ENCODE measurements around the gene TRAPPC3.

TRAPPC3 gene

DNA sequence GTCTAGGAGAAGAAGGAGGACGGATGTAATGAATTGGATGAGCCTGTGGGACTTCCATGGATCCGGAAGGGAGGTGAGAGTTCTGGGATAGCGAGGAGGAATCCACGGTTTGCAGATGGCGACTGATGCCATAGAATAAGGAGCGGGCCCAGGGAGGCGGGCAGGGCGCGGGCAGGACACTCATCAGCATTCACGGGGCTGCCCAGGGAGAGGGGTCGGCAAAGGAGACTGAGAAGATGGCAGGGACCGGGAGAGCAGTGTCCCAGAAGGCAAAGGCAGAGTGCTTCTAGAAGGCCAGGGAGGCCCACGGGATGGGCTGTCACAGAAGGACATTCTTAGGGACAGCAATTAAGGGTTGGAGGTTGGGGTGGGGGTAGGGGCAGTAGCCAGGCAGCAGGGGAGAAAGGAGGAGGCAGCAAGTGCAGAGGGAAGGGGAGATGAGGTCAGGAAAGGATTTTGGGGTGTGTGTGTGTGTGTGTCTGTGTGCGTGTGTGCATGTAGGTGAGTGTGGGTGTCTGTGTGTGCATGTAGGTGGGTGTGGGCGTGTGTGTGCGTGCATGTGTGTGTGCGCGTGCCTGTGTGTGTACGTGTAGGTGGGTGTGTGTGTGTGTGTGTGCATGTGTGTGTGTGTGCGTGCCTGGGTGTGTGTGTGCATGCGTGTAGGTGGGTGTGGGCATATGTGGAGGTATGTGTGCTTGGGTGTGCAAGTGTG, 23.1 kb downstream of the TRAPPC3 start:
- no peak overlapping the region for H3K27ac Mint-ChIP-seq
- H3K4me1 Mint-ChIP-seq, result peaks cover 38% of the 10 kb centered on the region
- H3K36me3 Mint-ChIP-seq, result no peaks in the 10 kb centered on the region
- H3K9me3 Mint-ChIP-seq, result no peaks in the 10 kb centered on the region
- no peak for ATAC-seq
- no peak overlapping the region for H3K4me3 Mint-ChIP-seq
- H3K27me3 Mint-ChIP-seq, result peaks cover 26% of the 10 kb centered on the region

DNA sequence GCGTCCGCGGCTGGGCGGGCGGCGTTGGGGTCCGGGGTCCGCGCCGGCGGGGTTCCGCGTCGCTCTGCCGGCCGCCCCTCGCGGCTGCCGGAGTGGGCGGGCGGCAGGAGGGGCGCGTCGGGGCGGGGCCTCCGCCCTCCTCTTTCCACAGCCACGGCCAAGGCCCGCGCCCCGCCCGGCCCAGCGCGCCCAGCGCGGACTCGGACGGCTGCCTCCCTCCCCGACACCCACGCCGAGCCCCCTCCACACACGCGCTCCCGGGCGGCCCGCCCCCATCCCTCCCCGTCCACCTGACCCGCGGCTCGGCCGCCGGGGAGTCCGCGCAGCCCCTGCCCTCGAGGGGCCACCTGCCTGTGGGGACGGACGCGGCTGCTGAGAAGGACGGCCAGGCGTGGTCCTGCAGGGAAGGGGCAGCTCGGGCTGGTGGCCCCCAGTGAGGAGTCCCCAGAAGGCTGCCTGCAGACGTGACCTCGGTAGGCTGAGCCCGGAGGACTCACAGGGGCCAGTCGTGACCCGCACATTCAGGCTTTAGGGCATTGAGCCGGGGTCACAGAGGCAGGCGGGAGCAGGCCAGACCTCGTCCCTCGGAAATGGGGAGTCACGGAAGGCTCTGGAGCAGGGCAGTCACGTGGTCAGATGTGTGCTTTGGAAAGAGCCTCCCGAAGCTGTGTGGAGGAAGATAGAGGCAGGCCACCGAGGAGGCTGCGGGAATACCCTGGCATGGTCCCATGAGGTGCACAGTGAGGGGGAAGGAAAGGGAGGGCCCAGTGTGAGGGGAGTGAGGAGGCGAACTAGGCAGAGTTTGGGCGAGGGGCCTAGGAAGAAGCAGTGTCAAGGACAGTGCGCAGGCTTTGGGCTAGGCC, 23.9 kb downstream of the TRAPPC3 start, which contains the start of gene COL8A2:
Gene COL8A2 (minus strand): TSS at position 94 of the 863 bp plus-strand sequence. CDS start 24,980 bp downstream, outside the sequence.
- Mint-ChIP-seq H3K36me3 (no peaks in the 10 kb centered on the region), H3K4me1 (peaks cover 38% of the 10 kb centered on the region), H3K27me3 (peaks cover 26% of the 10 kb centered on the region), H3K9me3 (no peaks in the 10 kb centered on the region), H3K27ac (no peak within 1 kb of the TSS), H3K4me3 (peak within 1 kb of the TSS; percentile 67)
- ATAC-seq, result peak; percentile 35

- no peak for ATAC-seq
- H3K27me3 Mint-ChIP-seq, result peaks cover 26% of the 10 kb centered on the region
- H3K4me3 Mint-ChIP-seq, result peak overlapping the region; percentile 67
- no peaks in the 10 kb centered on the region for H3K9me3 Mint-ChIP-seq
- no peak overlapping the region for H3K27ac Mint-ChIP-seq
- H3K36me3 Mint-ChIP-seq, result no peaks in the 10 kb centered on the region
- peaks cover 38% of the 10 kb centered on the region for H3K4me1 Mint-ChIP-seq
Observed at GRCh38 chr1:36124404-36125128, 24.7 kb downstream of the TRAPPC3 start.

DNA sequence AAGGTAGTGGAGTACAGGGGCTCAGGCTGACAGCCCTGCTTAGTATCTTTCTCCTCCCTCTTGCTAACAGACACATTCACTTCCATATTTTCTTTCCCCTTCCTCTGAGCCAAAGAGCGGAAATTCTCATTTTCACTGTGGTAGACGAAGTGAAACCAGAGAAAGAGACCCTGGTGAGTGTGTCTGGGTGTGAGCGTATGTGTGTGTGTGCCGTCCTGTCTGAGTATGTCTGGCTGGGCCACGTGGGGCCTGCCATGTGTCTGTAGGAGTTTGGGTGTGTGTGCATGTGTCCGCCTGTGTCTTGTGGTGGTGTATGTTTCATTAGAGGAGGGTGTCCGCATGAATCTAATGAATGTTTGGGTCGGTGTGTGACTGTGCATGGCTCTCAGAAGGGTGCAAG, 25.9 kb downstream of the TRAPPC3 start:
- no peaks in the 10 kb centered on the region for H3K36me3 Mint-ChIP-seq
- H3K27me3 Mint-ChIP-seq, result peaks cover 26% of the 10 kb centered on the region
- ATAC-seq, result peak; percentile 87
- peak overlapping the region; percentile 32 for H3K4me3 Mint-ChIP-seq
- peak overlapping the region; percentile 71 for H3K27ac Mint-ChIP-seq
- peaks cover 38% of the 10 kb centered on the region for H3K4me1 Mint-ChIP-seq
- no peaks in the 10 kb centered on the region for H3K9me3 Mint-ChIP-seq

- Mint-ChIP-seq H3K9me3 (no peaks in the 10 kb centered on the region), H3K27ac (peak overlapping the region; percentile 71), H3K4me3 (peak overlapping the region; percentile 32), H3K36me3 (no peaks in the 10 kb centered on the region), H3K27me3 (peaks cover 26% of the 10 kb centered on the region), H3K4me1 (peaks cover 38% of the 10 kb centered on the region)
- ATAC-seq, result no peak
Observed at GRCh38 chr1:36122062-36123030, 26.9 kb downstream of the TRAPPC3 start.

DNA sequence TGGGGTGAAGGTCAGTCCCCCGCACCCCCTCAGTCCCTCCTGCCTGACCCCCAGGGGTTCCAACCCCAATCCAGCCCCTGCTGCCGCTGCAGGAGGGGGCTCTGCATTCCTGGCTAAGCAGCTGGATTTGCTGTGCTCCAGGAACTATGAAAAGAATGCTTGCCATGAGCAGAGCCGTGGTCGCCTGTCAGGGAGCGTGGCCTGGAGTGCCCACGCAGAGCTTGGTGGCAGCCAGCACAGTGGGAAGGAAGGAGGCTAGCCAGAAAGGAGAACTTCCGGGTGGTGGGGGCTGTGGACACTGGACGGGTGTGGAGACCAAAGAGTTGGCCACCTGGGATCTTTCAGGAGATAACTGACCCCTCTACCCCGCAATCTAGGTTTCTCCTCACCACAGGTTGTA, 29.8 kb downstream of the TRAPPC3 start:
- ATAC-seq, result no peak
- Mint-ChIP-seq H3K9me3 (no peaks in the 10 kb centered on the region), H3K27ac (no peak overlapping the region), H3K4me1 (peaks cover 23% of the 10 kb centered on the region), H3K36me3 (no peaks in the 10 kb centered on the region), H3K27me3 (peaks cover 6% of the 10 kb centered on the region), H3K4me3 (no peak overlapping the region)

GRCh38 chr1:36118447-36119204, 30.7 kb downstream of the TRAPPC3 start:
- Mint-ChIP-seq H3K4me1 (peaks cover 15% of the 10 kb centered on the region), H3K27me3 (no peaks in the 10 kb centered on the region), H3K9me3 (no peaks in the 10 kb centered on the region), H3K4me3 (no peak overlapping the region), H3K36me3 (no peaks in the 10 kb centered on the region), H3K27ac (no peak overlapping the region)
- ATAC-seq, result no peak

DNA sequence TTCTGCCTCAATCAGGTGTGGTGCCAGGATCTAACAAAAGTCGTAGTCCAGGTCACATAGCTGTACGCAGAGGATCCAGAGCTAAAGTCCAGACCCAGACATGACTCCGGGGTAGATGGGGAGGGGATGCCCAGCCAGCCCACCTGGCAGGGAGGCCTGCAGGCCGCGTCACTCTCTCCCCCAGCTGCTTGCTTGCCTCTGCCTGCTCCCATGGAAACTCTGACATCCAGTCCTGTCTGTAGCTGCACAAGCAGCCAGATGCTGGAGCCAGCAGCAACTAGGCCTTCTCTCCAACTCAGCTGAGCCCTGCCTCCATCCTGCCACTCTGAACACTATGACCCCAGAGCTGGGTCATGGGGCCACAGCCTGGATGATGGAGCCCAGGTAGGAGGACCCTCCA, 32.4 kb downstream of the TRAPPC3 start:
- Mint-ChIP-seq H3K9me3 (no peaks in the 10 kb centered on the region), H3K27ac (no peak overlapping the region), H3K4me1 (no peaks in the 10 kb centered on the region), H3K36me3 (no peaks in the 10 kb centered on the region), H3K27me3 (no peaks in the 10 kb centered on the region), H3K4me3 (no peak overlapping the region)
- no peak for ATAC-seq

DNA sequence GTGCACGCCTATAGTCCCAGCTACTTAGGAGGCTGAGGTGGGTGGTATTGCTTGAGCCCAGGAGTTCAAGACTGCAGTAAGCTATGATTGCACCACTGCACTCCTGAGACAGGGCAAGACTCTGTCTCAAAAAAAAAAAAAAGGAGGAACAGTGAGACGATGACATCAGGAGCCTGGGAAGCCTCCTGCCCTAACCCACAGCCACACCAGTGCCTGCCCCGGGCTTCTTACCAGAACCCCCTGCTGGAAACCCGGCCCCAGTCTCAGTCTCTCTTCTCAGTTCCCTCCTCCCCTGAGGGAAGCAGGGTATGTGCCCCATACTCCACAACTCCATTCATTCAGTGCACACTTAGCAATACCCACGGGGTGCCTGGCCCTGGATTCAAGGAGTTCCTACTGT, 33.4 kb downstream of the TRAPPC3 start:
- Mint-ChIP-seq H3K36me3 (no peaks in the 10 kb centered on the region), H3K4me1 (no peaks in the 10 kb centered on the region), H3K27ac (no peak overlapping the region), H3K27me3 (no peaks in the 10 kb centered on the region), H3K9me3 (no peaks in the 10 kb centered on the region), H3K4me3 (no peak overlapping the region)
- no peak for ATAC-seq

DNA sequence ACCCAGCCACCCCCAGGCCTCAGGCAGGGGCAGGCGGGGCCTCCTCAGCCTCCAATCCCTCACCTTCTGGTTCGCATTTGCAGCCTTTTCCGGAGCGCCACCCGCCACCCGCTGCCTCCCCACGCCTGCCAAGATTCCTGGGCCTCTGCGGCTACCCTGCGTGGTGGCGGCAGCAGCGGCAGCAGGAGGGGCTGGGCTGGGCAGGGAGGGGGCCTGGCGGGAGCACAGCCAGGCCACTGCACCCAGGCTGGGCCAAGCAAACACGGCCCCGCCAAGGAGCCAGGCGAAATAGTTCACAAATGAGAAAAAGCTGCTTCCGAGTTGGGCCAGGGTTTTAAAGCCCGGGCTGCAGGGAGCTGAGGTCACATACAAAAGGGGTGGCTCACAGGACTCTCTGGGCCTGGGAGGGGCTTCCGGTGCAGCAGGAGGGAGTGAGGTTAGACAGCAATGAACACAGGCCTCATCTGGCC, 34.1 kb downstream of the TRAPPC3 start:
- no peak overlapping the region for H3K4me3 Mint-ChIP-seq
- no peak overlapping the region for H3K27ac Mint-ChIP-seq
- no peak for ATAC-seq
- H3K4me1 Mint-ChIP-seq, result no peaks in the 10 kb centered on the region
- no peaks in the 10 kb centered on the region for H3K27me3 Mint-ChIP-seq
- H3K36me3 Mint-ChIP-seq, result no peaks in the 10 kb centered on the region
- H3K9me3 Mint-ChIP-seq, result no peaks in the 10 kb centered on the region

GRCh38 chr1:36114371-36114770, 34.9 kb downstream of the TRAPPC3 start:
- H3K27ac Mint-ChIP-seq, result no peak overlapping the region
- H3K9me3 Mint-ChIP-seq, result no peaks in the 10 kb centered on the region
- H3K36me3 Mint-ChIP-seq, result no peaks in the 10 kb centered on the region
- H3K4me3 Mint-ChIP-seq, result no peak overlapping the region
- H3K4me1 Mint-ChIP-seq, result no peaks in the 10 kb centered on the region
- no peaks in the 10 kb centered on the region for H3K27me3 Mint-ChIP-seq
- ATAC-seq, result no peak

DNA sequence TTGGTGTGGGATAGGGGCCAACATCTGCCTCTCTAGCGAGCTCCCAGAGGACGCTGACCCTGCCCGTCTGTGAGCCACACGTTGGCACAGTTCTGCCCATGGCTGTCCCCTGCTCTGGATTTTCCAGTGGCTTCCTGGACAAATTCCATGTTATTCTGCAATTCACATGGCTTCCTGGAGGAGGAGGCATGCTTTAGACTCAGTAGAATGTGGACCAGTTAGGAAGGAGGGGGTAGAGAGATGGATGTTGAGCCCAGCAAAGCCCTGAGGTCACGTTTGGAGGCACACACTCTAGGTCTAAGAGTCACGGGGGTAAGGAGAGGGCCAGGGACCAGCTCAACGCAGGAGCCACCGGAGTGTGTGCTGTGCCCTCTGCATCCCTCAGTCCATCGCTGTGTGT, 36.5 kb downstream of the TRAPPC3 start:
- no peaks in the 10 kb centered on the region for H3K36me3 Mint-ChIP-seq
- H3K27me3 Mint-ChIP-seq, result no peaks in the 10 kb centered on the region
- no peaks in the 10 kb centered on the region for H3K9me3 Mint-ChIP-seq
- no peaks in the 10 kb centered on the region for H3K4me1 Mint-ChIP-seq
- no peak overlapping the region for H3K4me3 Mint-ChIP-seq
- ATAC-seq, result no peak
- H3K27ac Mint-ChIP-seq, result no peak overlapping the region

- Mint-ChIP-seq H3K27ac (no peak overlapping the region), H3K36me3 (no peaks in the 10 kb centered on the region), H3K4me1 (no peaks in the 10 kb centered on the region), H3K4me3 (no peak overlapping the region), H3K9me3 (no peaks in the 10 kb centered on the region), H3K27me3 (no peaks in the 10 kb centered on the region)
- no peak for ATAC-seq
Observed at GRCh38 chr1:36111151-36111550, 38.1 kb downstream of the TRAPPC3 start.
